HepG2 (cell line): ENCODE data around the gene FGD6. TPM values are rescaled to one million over a fixed set of nuclear protein-coding genes. Genes with fewer than 3 reads are reported as not detected.

Experiments used
- ATAC-seq: fragments of 200-7000 bp; cut with Tn5 transposase; 3 replicates; pipeline ENCODE4 v1.9.1; 2020; ENCODE audit warnings: mild to moderate bottlenecking, moderate library complexity
- BruUV-seq: library from RNA; stranded (reverse); fragments of 400-500 nt; replicated peaks from 2 replicates; lab custom pipeline; 2021; lab: Mats Ljungman, UMichigan
- CTCF ChIA-PET: fragments of 300-600 bp; formaldehyde crosslinking; extraction: SDS; loops from one replicate; lab custom pipeline; 2021; ENCODE audit warnings: low total read pairs, inconsistent platforms, low intra/inter-chr PET ratio; lab: Yijun Ruan, JAX
- POLR2A ChIA-PET: fragments of 350-600 bp; sonication (Branson Sonifier 250); formaldehyde crosslinking; loops from one replicate; lab custom pipeline; 2020; ENCODE audit warnings: antibody characterized with exemption, inconsistent platforms; lab: Yijun Ruan, JAX
- DNase-seq: peaks from one replicate; pipeline ENCODE4 v3.0.0-alpha.2; 2015; ENCODE audit warnings: low spot score
- FAIRE-seq: peaks from 3 replicates; lab custom pipeline; 2011; peaks lifted over from hg19 to GRCh38; lab: Jason Lieb, UNC
- H2AFZ ChIP-seq: one replicate; pipeline ENCODE4 v1.6.1; 2011; ENCODE audit warnings: low read length, inconsistent platforms
- H3K27ac ChIP-seq: fragments of 300-600 bp; 3 replicates; pipeline ENCODE4 v1.8.0; 2011; ENCODE audit warnings: mixed run types, mild to moderate bottlenecking, mixed read lengths, low read length, inconsistent platforms; ENCODE audit not compliant: insufficient read depth; ENCODE audit errors: extremely low read length
- H3K27me3 ChIP-seq, 2 experiments: fragments of 200-600 bp in 1 of 2; 2 replicates in 1 of 2; 3 replicates in 1 of 2; pipeline versions ENCODE4 v1.6.0 to v1.8.0; 2011; ENCODE audit warnings: low read length in 2 of 2, mild to moderate bottlenecking in 2 of 2, moderate library complexity in 2 of 2, inconsistent platforms in 1 of 2; ENCODE audit not compliant: insufficient read depth in 2 of 2, control insufficient read depth in 1 of 2
- H3K36me3 ChIP-seq, 2 experiments: fragments of 200-600 bp in 1 of 2; replicated peaks in 1 of 2; 2 replicates in 1 of 2; 3 replicates in 1 of 2; pipeline versions ENCODE4 v1.5.1 to v1.8.0; 2011; ENCODE audit warnings: low read length in 2 of 2, inconsistent platforms in 1 of 2; ENCODE audit not compliant: insufficient read depth in 2 of 2, control insufficient read depth in 1 of 2
- H3K4me1 ChIP-seq: 2 replicates; pipeline ENCODE4 v1.5.1; 2012; ENCODE audit warnings: low read length, inconsistent platforms; ENCODE audit not compliant: insufficient read depth
- H3K4me2 ChIP-seq: 2 replicates; pipeline ENCODE4 v1.6.0; 2011; ENCODE audit warnings: low read depth, low read length, inconsistent platforms
- H3K4me3 ChIP-seq, 3 experiments: fragments of 200-600 bp in 1 of 3; sonication (generic), shearing (Covaris generic) in 1 of 3; replicated peaks in 1 of 3; 2 replicates each; pipeline ENCODE4 v1.5.1; 2011 to 2016; ENCODE audit warnings: low read length in 3 of 3, inconsistent platforms in 2 of 3, low read depth in 2 of 3, mild to moderate bottlenecking in 2 of 3, control low read depth in 1 of 3, mixed read lengths in 1 of 3; ENCODE audit not compliant: insufficient read depth in 1 of 3
- H3K79me2 ChIP-seq: one replicate; pipeline ENCODE4 v1.6.1; 2011; ENCODE audit warnings: low read length, inconsistent platforms; ENCODE audit not compliant: insufficient read depth
- H3K9ac ChIP-seq: 2 replicates; pipeline ENCODE4 v1.6.0; 2011; ENCODE audit warnings: mild to moderate bottlenecking, low read depth, low read length, inconsistent platforms; ENCODE audit not compliant: insufficient read depth
- H3K9me3 ChIP-seq: 2 replicates; pipeline ENCODE4 v1.5.1; 2012; ENCODE audit warnings: mild to moderate bottlenecking, low read length
- H4K20me1 ChIP-seq: 2 replicates; pipeline ENCODE4 v1.6.0; 2011; ENCODE audit warnings: inconsistent platforms, mild to moderate bottlenecking, low read length, moderate library complexity; ENCODE audit not compliant: insufficient read depth
- CBX1 ChIP-seq: IDR thresholded peaks from one replicate; pipeline ENCODE4 v1.6.1; 2016; ENCODE audit warnings: antibody characterized with exemption, low read depth
- ESRRA ChIP-seq: sonication (generic); formaldehyde crosslinking; IDR thresholded peaks from 2 replicates; pipeline ENCODE4 v1.5.1; 2020; ENCODE audit warnings: mild to moderate bottlenecking, low read depth, missing genetic modification reagents
- HBP1 ChIP-seq: IDR thresholded peaks from 2 replicates; pipeline ENCODE4 v1.6.1; 2016; ENCODE audit warnings: low read depth, control low read depth
- NFATC3 ChIP-seq: sonication (generic); formaldehyde crosslinking; IDR thresholded peaks from 2 replicates; pipeline ENCODE4 v1.5.1; 2020; ENCODE audit warnings: mild to moderate bottlenecking, missing genetic modification reagents
- RBFOX2 ChIP-seq: fragments of 200-400 bp; formaldehyde crosslinking; IDR thresholded peaks from 2 replicates; pipeline ENCODE4 v1.6.1; 2017; ENCODE audit warnings: low read depth, mild to moderate bottlenecking, low read length
- RELA ChIP-seq: sonication (generic); formaldehyde crosslinking; IDR thresholded peaks from 2 replicates; pipeline ENCODE4 v1.4.0; 2020; ENCODE audit warnings: missing genetic modification reagents
- RFXAP ChIP-seq: sonication (generic); formaldehyde crosslinking; IDR thresholded peaks from 2 replicates; pipeline ENCODE4 v1.4.0; 2020; ENCODE audit warnings: missing genetic modification reagents, borderline replicate concordance
- STAG1 ChIP-seq: sonication (generic); formaldehyde crosslinking; IDR thresholded peaks from 2 replicates; pipeline ENCODE4 v1.4.0; 2020; ENCODE audit warnings: missing genetic modification reagents
- SUZ12 ChIP-seq: fragments of 150-350 bp; IDR thresholded peaks from 2 replicates; pipeline ENCODE4 v1.6.1; 2014; ENCODE audit warnings: low read depth, low read length
- THRA ChIP-seq: sonication (generic); formaldehyde crosslinking; IDR thresholded peaks from 2 replicates; pipeline ENCODE4 v1.4.0; 2020; ENCODE audit warnings: missing genetic modification reagents, borderline replicate concordance
- ZBTB20 ChIP-seq: sonication (generic); formaldehyde crosslinking; IDR thresholded peaks from 2 replicates; pipeline ENCODE4 v1.8.1; 2023; ENCODE audit warnings: missing genetic modification reagents, low read depth, mild to moderate bottlenecking, borderline replicate concordance
- ZFP82 ChIP-seq: sonication (generic); formaldehyde crosslinking; IDR thresholded peaks from 2 replicates; pipeline ENCODE4 v1.5.1; 2020; ENCODE audit warnings: mild to moderate bottlenecking, missing genetic modification reagents, borderline replicate concordance
- ZKSCAN8 ChIP-seq: IDR thresholded peaks from 2 replicates; pipeline ENCODE4 v1.6.1; 2016; ENCODE audit warnings: borderline replicate concordance, missing genetic modification reagents, missing compliant biosample characterization
- ZNF10 ChIP-seq: sonication (generic); formaldehyde crosslinking; IDR thresholded peaks from 2 replicates; pipeline ENCODE4 v1.4.0; 2020; ENCODE audit warnings: mild to moderate bottlenecking, low read depth, missing genetic modification reagents, borderline replicate concordance
- ZNF230 ChIP-seq: sonication (generic); formaldehyde crosslinking; IDR thresholded peaks from 2 replicates; pipeline ENCODE4 v1.4.0; 2020; ENCODE audit warnings: mild to moderate bottlenecking, missing genetic modification reagents
- ZNF350 ChIP-seq: sonication (generic); formaldehyde crosslinking; IDR thresholded peaks from 2 replicates; pipeline ENCODE4 v1.4.0; 2020; ENCODE audit warnings: mild to moderate bottlenecking, low read depth, missing genetic modification reagents, borderline replicate concordance
- ZNF431 ChIP-seq: sonication (generic); formaldehyde crosslinking; IDR thresholded peaks from 2 replicates; pipeline ENCODE4 v1.9.0; 2022; ENCODE audit warnings: missing genetic modification reagents, low read depth, mild to moderate bottlenecking, borderline replicate concordance
- ZNF44 ChIP-seq: sonication (generic); formaldehyde crosslinking; IDR thresholded peaks from 2 replicates; pipeline ENCODE4 v1.5.1; 2020; ENCODE audit warnings: mild to moderate bottlenecking, missing genetic modification reagents
- ZNF598 ChIP-seq: sonication (generic); formaldehyde crosslinking; IDR thresholded peaks from 2 replicates; pipeline ENCODE4 v1.5.1; 2020; ENCODE audit warnings: mild to moderate bottlenecking, missing genetic modification reagents, borderline replicate concordance
- ZNF615 ChIP-seq: sonication (generic); formaldehyde crosslinking; IDR thresholded peaks from 2 replicates; pipeline ENCODE4 v1.5.0; 2020; ENCODE audit warnings: mild to moderate bottlenecking, missing genetic modification reagents, borderline replicate concordance
- ZNF644 ChIP-seq: IDR thresholded peaks from 2 replicates; pipeline ENCODE4 v1.6.1; 2016; ENCODE audit warnings: low read depth
- ZSCAN29 ChIP-seq: sonication (generic); formaldehyde crosslinking; conservative IDR thresholded peaks from 2 replicates; pipeline ENCODE4 v1.4.0; 2020; ENCODE audit warnings: mild to moderate bottlenecking, missing genetic modification reagents
- WGBS: methylation state at CpG from one replicate; pipeline ENCODE4 v1.1.6; 2017; ENCODE audit warnings: low lambda C conversion rate; 5-methylcytosine and 5-hydroxymethylcytosine counted together
- in situ Hi-C: cut with HindIII; loops from 2 replicates; pipeline ENCODE4 v1.10.0; 2017; ENCODE audit warnings: low pct_unique_long_range_greater_than_20kb; ENCODE audit not compliant: extremely low pct_ligation_motif_present
- intact Hi-C: fragments of 100-400 bp; cut with micrococcal nuclease; formaldehyde crosslinking; loops from one replicate; pipeline ENCODE4 v1.10.0; 2022; ENCODE audit not compliant: unreplicated experiment
- polyA plus RNA-seq, 8 experiments: library from polyadenylated mRNA; depleted of rRNA in 3 of 8; stranded (reverse) in 7 of 8; unstranded in 1 of 8; fragments of >200 nt; fragmentation: Illumina TruSeq in 4 of 8; extraction: Trizol in 4 of 8; gene quantifications; 2 replicates each; pipeline versions ENCODE4 v1.2.1 to v1.2.3, GENCODE V29; 2011 to 2016; ENCODE audit warnings: low read depth in 4 of 8, missing spikeins in 1 of 8, mixed read lengths in 1 of 8; ENCODE audit not compliant: insufficient read depth in 1 of 8
- total RNA-seq, 5 experiments: library from RNA; depleted of rRNA; stranded (reverse); fragments of >200 nt; fragmentation: Illumina TruSeq; extraction: Trizol; gene quantifications; 2 replicates each; pipeline ENCODE4 v1.2.3, GENCODE V29; 2016; ENCODE audit warnings: low read depth in 1 of 5

Gene FGD6
- total and polyA plus RNA-seq, 2 of the 13 experiments (the other 11 are each of a cell fraction or from before 2014, with no cell fraction given) = 2.2 to 4.3 TPM

- TF ChIP-seq ESRRA (CRISPR knock-in tag) = no peak
- TF ChIP-seq HBP1 = no peak
- peak; percentile 91 for TF ChIP-seq STAG1 (CRISPR knock-in tag)
- TF ChIP-seq ZFP82 (CRISPR knock-in tag) = no peak
- no peak for TF ChIP-seq CBX1
- TF ChIP-seq ZNF615 (CRISPR knock-in tag) = no peak
- no peak for TF ChIP-seq RFXAP (CRISPR knock-in tag)
These were observed 100.1 kb downstream of the FGD6 start (continued) for GRCh38 chr12:95117178-95117599.

GRCh38 chr12:95116773-95117172, 100.5 kb downstream of the FGD6 start:
- no peaks in the 10 kb centered on the region for H3K79me2 ChIP-seq
- H4K20me1 ChIP-seq = no peaks in the 10 kb centered on the region
- no peak overlapping the region for H3K4me2 ChIP-seq
- POLR2A ChIA-PET = interaction anchor here (1.5 to 1.6 kb wide), 2 partner anchors 101 to 219 kb away, joined by 5 to 6 read pairs; partner anchors contain the start of genes FGD6 and VEZT
- no peaks in the 10 kb centered on the region for H3K27me3 ChIP-seq
- no peak overlapping the region for H3K9ac ChIP-seq
- H3K9me3 ChIP-seq = no peaks in the 10 kb centered on the region
- no peak overlapping the region for H3K27ac ChIP-seq
- peaks cover 15% of the 10 kb centered on the region for H3K4me1 ChIP-seq
- no peak overlapping the region for H3K4me3 ChIP-seq
- FAIRE-seq (no peak), ATAC-seq (no peak), DNase-seq (no peak)
- BruUV-seq = no TSS peak
- H3K36me3 ChIP-seq = peaks cover 0 to 1% of the 10 kb centered on the region in 2 experiments; a peak in 1 of 5 replicates
- H2AFZ ChIP-seq = no peak overlapping the region
- TF ChIP-seq ZSCAN29 (CRISPR knock-in tag) = no peak
- TF ChIP-seq THRA = no peak
- no peak for TF ChIP-seq ZNF44
- TF ChIP-seq ZNF350 (CRISPR knock-in tag) = no peak
- TF ChIP-seq CBX1 = no peak
- TF ChIP-seq ZKSCAN8 (CRISPR knock-in tag) = no peak
- no peak for TF ChIP-seq ZNF230 (CRISPR knock-in tag)
- TF ChIP-seq ZNF10 (CRISPR knock-in tag) = no peak
- no peak for TF ChIP-seq RBFOX2
- TF ChIP-seq SUZ12 = no peak
- no peak for TF ChIP-seq ZBTB20 (CRISPR knock-in tag)
- TF ChIP-seq ZNF598 = no peak
- TF ChIP-seq ZNF431 = no peak
- no peak for TF ChIP-seq RELA
- no peak for TF ChIP-seq NFATC3 (CRISPR knock-in tag)
- TF ChIP-seq ZNF644 (CRISPR knock-in tag) = no peak
- 89% methylated on average over 3 of the region's 3 CpGs for WGBS
- CTCF ChIA-PET = interaction anchor here (1.8 to 4.3 kb wide), 3 partner anchors 101 to 417 kb away, joined by 7 to 50 read pairs (median 12); partner anchors contain the start of genes FGD6 and VEZT
- intact Hi-C loops = loop anchor here (1.0 kb wide), 3 partner anchors 101 to 418 kb away; partner anchors contain the start of genes FGD6 and VEZT
- in situ Hi-C loops = loop anchor here (5.0 to 25.0 kb wide), 2 partner anchors 221 to 421 kb away; no protein-coding TSS in a partner anchor
